GM18511 (cell line): ENCODE measurements around the gene SMTNL1.
"Not testable (repeated sequence)": the region's sequence is repeated elsewhere in the genome, so short reads cannot be mapped to it uniquely, and the experiment has no call there.

Experiments
- ATAC-seq: cut with Tn5 transposase; IDR thresholded peaks from one replicate; pipeline ENCODE4 v1.9.1; 2021; ENCODE audit warnings: mild to moderate bottlenecking, moderate library complexity; ENCODE audit not compliant: unreplicated experiment

SMTNL1 gene

GRCh38 chr11:57508341-57509170 is 28.8 kb upstream of the SMTNL1 start:
- ATAC-seq, result no peak

- no peak for ATAC-seq
These were observed 25.5 kb upstream of the SMTNL1 start for GRCh38 chr11:57511741-57512430.

GRCh38 chr11:57512646-57513451 is 24.5 kb upstream of the SMTNL1 start:
- ATAC-seq, result no peak

GRCh38 chr11:57513452-57513795 is 24.0 kb upstream of the SMTNL1 start:
- no peak for ATAC-seq

- ATAC-seq, result peak; percentile 22
These were observed 23.4 kb upstream of the SMTNL1 start for GRCh38 chr11:57513911-57514537.

GRCh38 chr11:57514538-57515331 is 22.7 kb upstream of the SMTNL1 start:
- ATAC-seq, result peak; percentile 49

GRCh38 chr11:57515332-57516060 is 21.9 kb upstream of the SMTNL1 start, which contains the start of gene SLC43A1:
Gene SLC43A1, minus strand, starts transcription at chr11:57515702. Its CDS starts 1,591 bp downstream, at chr11:57514111.
- ATAC-seq, result peak; percentile 50

GRCh38 chr11:57516061-57516443 is 21.3 kb upstream of the SMTNL1 start:
- no peak for ATAC-seq

GRCh38 chr11:57521116-57521515 is 16.3 kb upstream of the SMTNL1 start:
- no peak for ATAC-seq

GRCh38 chr11:57523419-57523818 is 14.0 kb upstream of the SMTNL1 start:
- no peak for ATAC-seq

GRCh38 chr11:57527056-57527631 is 10.3 kb upstream of the SMTNL1 start:
- ATAC-seq, result no peak

GRCh38 chr11:57529012-57529411 is 8.4 kb upstream of the SMTNL1 start:
- no peak for ATAC-seq

- peak; percentile 17 for ATAC-seq
These were observed 7.2 kb upstream of the SMTNL1 start for GRCh38 chr11:57530215-57530595.

- peak; percentile 98 for ATAC-seq
These were observed 6.5 kb upstream of the SMTNL1 start, which contains the start of gene TIMM10 for GRCh38 chr11:57530596-57531507. Gene TIMM10, minus strand, starts transcription at chr11:57530754. Its CDS starts 565 bp downstream, at chr11:57530189.

- not testable (repeated sequence) for ATAC-seq
These were observed 2.9 kb upstream of the SMTNL1 start for GRCh38 chr11:57534449-57534848.

GRCh38 chr11:57539342-57539741 is 1.9 kb downstream of the SMTNL1 start:
- ATAC-seq, result no peak

- ATAC-seq, result no peak
These were observed 3.8 kb downstream of the SMTNL1 start for GRCh38 chr11:57541169-57541568.

- ATAC-seq, result no peak
These were observed 5.2 kb downstream of the SMTNL1 start for GRCh38 chr11:57542582-57542981.
